ENCODE measurements around the gene KNOP1. TPM values are rescaled to one million over a fixed set of nuclear protein-coding genes. Genes with fewer than 3 reads are reported as not detected.

KNOP1 gene
- total and polyA plus RNA-seq, 10 of the 15 experiments (the other 5 are each of a cell fraction or from before 2014, with no cell fraction given), result 13.8 to 47.2 (median 32.1) TPM

- TF ChIP-seq ETV6 (conservative IDR thresholded peaks at IDR 0.05 in 1 of 2, IDR thresholded peaks at IDR 0.05 in 1 of 2; ENCODE audit: borderline replicate concordance in 1 of 2, low read depth in 1 of 2), result no peak
Observed at GRCh38 chr16:19757026-19757425, 39.0 kb upstream of the KNOP1 start (continued).

DNA sequence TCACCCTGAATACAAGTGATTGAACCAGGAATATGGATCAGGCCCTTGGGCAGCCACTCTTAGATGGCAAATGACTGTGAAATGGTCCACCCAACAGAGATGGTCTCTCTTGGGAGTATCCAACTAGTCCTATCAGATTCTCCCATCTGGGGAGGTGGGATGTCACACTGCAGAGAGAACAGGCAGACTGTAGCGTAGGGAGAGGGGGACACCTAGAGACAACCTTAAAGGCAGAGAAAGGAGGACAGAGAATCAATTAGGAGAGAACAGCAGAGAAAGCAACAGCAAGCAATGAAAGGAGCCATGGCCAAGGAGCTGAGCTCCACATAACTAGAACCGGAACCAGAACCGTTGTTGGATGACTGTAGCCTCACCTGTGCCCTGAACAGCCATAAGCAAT, 37.2 kb upstream of the KNOP1 start:
- Histone ChIP-seq H3K9ac (ENCODE audit: control insufficient read depth, insufficient read depth, low read length) (no peak overlapping the region), H2AFZ (ENCODE audit: control insufficient read depth, low read depth, low read length) (no peak overlapping the region), H3K4me3 (no peak overlapping the region), H3K9me3 (replicated peaks; ENCODE audit: control insufficient read depth, insufficient read depth, low read length) (no peaks in the 10 kb centered on the region), H3K36me3 (ENCODE audit: control insufficient read depth in 2 of 2, insufficient read depth in 2 of 2, low read length in 1 of 2) (no peaks in the 10 kb centered on the region), H3K4me1 (ENCODE audit: control insufficient read depth, insufficient read depth, low read length) (no peaks in the 10 kb centered on the region), H3K79me2 (ENCODE audit: control insufficient read depth, insufficient read depth, low read length) (no peaks in the 10 kb centered on the region), H4K20me1 (ENCODE audit: control insufficient read depth, insufficient read depth) (no peaks in the 10 kb centered on the region), H3K27me3 (replicated peaks in 1 of 2; ENCODE audit: control insufficient read depth in 2 of 2, insufficient read depth in 2 of 2, low read length in 1 of 2) (no peaks in the 10 kb centered on the region), H3K4me2 (ENCODE audit: control insufficient read depth, insufficient read depth) (no peak overlapping the region), H3K27ac (ENCODE audit: control insufficient read depth, insufficient read depth) (no peak overlapping the region)
- ATAC-seq, result no peak
- no TSS peak for BruUV-seq (replicated peaks)
- RAD21 ChIA-PET (ENCODE audit: unreplicated experiment), result no interaction called here
- intact Hi-C loops (cut with micrococcal nuclease; ENCODE audit: unreplicated experiment) (no loop called here), in situ Hi-C loops (cut with MboI) (no loop called here)
- CTCF ChIA-PET, result no interaction called here
- 0% methylated on average over 3 of the region's 3 CpGs for WGBS (ENCODE audit: insufficient coverage, insufficient replicate concordance, low lambda C conversion rate, missing lambda C conversion rate)
- SMC1A ChIA-PET (ENCODE audit: uncharacterized antibody, unreplicated experiment), result no interaction called here
- TF ChIP-seq E4F1 (IDR thresholded peaks at IDR 0.05; ENCODE audit: borderline replicate concordance, partially characterized antibody) (no peak), IRF3 (IDR thresholded peaks at IDR 0.05) (no peak), PAX5 (IDR thresholded peaks at IDR 0.05; ENCODE audit: borderline replicate concordance, low read depth, low read length) (no peak), ZNF274 (IDR thresholded peaks at IDR 0.05; ENCODE audit: insufficient read depth, insufficient read length) (no peak), POLR2A (IDR thresholded peaks at IDR 0.05; ENCODE audit: low read depth, low read length) (no peak), SMAD1 (IDR thresholded peaks at IDR 0.05; ENCODE audit: low read depth, partially characterized antibody) (no peak), SRF (IDR thresholded peaks at IDR 0.05; ENCODE audit: low read depth in 2 of 2, low read length in 2 of 2) (no peak), HDGF (IDR thresholded peaks at IDR 0.05) (no peak), CREB1 (IDR thresholded peaks at IDR 0.05; ENCODE audit: low read depth) (no peak)
- POLR2A ChIA-PET, result no interaction called here
- no peak for DNase-seq (ENCODE audit: low read depth, low spot score)
- no peak for FAIRE-seq

Measured in GM12878 (cell line).